ENCODE results near the gene OR10H3. TPM values are rescaled to one million over a fixed set of nuclear protein-coding genes. Genes with fewer than 3 reads are reported as not detected.

OR10H3 gene, protein sequence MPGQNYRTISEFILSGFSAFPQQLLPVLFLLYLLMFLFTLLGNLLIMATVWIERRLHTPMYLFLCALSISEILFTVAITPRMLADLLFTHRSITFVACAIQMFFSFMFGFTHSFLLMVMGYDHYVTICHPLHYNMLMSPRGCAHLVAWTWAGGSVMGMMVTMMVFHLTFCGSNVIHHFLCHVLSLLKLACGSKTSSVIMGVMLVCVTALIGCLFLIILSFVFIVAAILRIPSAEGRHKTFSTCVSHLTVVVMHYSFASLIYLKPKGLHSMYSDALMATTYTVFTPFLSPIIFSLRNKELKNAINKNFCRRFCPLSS
- not detected in 5 replicates for total RNA-seq (2022; extraction: Qiagen RNA extraction)

GRCh38 chr19:15737722-15738121 lies at the start of gene OR10H3:
Gene OR10H3 (plus strand): TSS chr19:15737985. CDS start chr19:15741393, 3,408 bp downstream.

GRCh38 chr19:15727724-15728123 lies 10.1 kb upstream of the OR10H3 start, which contains the start of gene OR10H2:
Gene OR10H2 (plus strand): TSS chr19:15728024. CDS start chr19:15728044, 20 bp downstream.

DNA sequence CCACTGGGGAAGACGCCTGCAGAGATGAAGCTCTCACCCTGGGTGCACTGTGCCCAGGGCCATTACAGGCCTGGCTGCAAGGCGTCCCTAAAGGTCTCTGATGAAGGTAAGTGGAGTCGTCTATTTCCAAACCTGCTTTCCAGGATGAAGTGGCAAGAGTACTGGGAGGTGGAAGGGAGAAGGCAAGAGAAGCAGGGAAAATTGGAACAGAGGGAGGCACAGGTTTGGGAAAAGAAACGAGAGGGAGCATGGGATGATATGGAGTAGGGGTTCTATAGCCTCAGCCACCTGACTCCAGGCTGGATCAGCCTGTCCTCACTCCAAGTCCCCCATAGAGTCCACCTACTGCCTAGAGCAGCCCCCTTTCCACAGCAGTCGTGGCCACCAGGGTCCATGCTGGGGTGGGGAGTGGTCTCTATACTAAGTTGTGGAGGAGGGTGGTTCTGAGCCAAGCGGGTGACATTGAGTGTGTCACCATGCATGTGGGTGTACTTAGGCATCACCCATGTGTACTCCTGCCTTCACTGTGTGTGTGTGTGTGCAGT lies 49.9 kb downstream of the OR10H3 start, which contains the start of gene OR10H5:
TSS of gene OR10H5 (plus strand) at position 51 of the 545 bp plus-strand sequence. CDS start 6,388 bp downstream, outside the sequence.

Other genes starting within 250 kb of the OR10H3 start
- gene CYP4F22, start 229.5 kb upstream of the OR10H3 start, total RNA-seq (2022; extraction: Qiagen RNA extraction): 0.08 to 0.31 TPM (median 0.18 TPM) in 5 replicates
- not detected in 5 replicates for gene CYP4F8, start 122.8 kb upstream of the OR10H3 start, total RNA-seq (2022; extraction: Qiagen RNA extraction)
- 2.3 to 4.0 TPM (median 3.3 TPM) in 5 replicates for gene CYP4F3, start 97.1 kb upstream of the OR10H3 start, total RNA-seq (2022; extraction: Qiagen RNA extraction)
- gene CYP4F12, start 64.9 kb upstream of the OR10H3 start, total RNA-seq (2022; extraction: Qiagen RNA extraction): 1.7 to 2.1 TPM (median 2.0 TPM) in 5 replicates
- not detected in 5 replicates for gene OR10H2, start 10.0 kb upstream of the OR10H3 start, total RNA-seq (2022; extraction: Qiagen RNA extraction)
- not detected in 5 replicates for gene OR10H5, start 49.7 kb downstream of the OR10H3 start, total RNA-seq (2022; extraction: Qiagen RNA extraction)
- not detected in 5 replicates for gene OR10H1, start 77.7 kb downstream of the OR10H3 start, total RNA-seq (2022; extraction: Qiagen RNA extraction)
- 0.07 to 0.19 TPM (median 0.15 TPM) in 3 of 5 replicates, not detected in the others for gene CYP4F2, start 160.1 kb downstream of the OR10H3 start, total RNA-seq (2022; extraction: Qiagen RNA extraction)
- gene CYP4F11, start 196.5 kb downstream of the OR10H3 start, total RNA-seq (2022; extraction: Qiagen RNA extraction): 5.0 to 6.9 TPM (median 5.7 TPM) in 5 replicates
- not detected in 5 replicates for gene OR10H4, start 211.0 kb downstream of the OR10H3 start, total RNA-seq (2022; extraction: Qiagen RNA extraction)